ENCODE data around the gene PCOLCE2. TPM values are rescaled to one million over a fixed set of nuclear protein-coding genes. Genes with fewer than 3 reads are reported as not detected.

The PCOLCE2 gene
- total RNA-seq, 1 donor from 2014 or later = 3.8 TPM

GRCh38 chr3:142815803-142816202 is 73.1 kb downstream of the PCOLCE2 start:
- no peak for TF ChIP-seq CTCF (IDR thresholded peaks at IDR 0.05)
- H3K36me3 Mint-ChIP-seq (ENCODE audit: unreplicated experiment) = no peaks in the 10 kb centered on the region
- no peak overlapping the region for H3K4me3 Mint-ChIP-seq (ENCODE audit: unreplicated experiment)
- no peak for DNase-seq (ENCODE audit: extremely low spot score, unreplicated experiment)
- H3K9me3 Mint-ChIP-seq (ENCODE audit: unreplicated experiment) = no peaks in the 10 kb centered on the region
- no peak overlapping the region for H3K27ac Mint-ChIP-seq (ENCODE audit: unreplicated experiment)
- H3K27me3 Mint-ChIP-seq (ENCODE audit: unreplicated experiment) = peaks cover 2% of the 10 kb centered on the region
- no peaks in the 10 kb centered on the region for H3K4me1 Mint-ChIP-seq (ENCODE audit: unreplicated experiment)

DNA sequence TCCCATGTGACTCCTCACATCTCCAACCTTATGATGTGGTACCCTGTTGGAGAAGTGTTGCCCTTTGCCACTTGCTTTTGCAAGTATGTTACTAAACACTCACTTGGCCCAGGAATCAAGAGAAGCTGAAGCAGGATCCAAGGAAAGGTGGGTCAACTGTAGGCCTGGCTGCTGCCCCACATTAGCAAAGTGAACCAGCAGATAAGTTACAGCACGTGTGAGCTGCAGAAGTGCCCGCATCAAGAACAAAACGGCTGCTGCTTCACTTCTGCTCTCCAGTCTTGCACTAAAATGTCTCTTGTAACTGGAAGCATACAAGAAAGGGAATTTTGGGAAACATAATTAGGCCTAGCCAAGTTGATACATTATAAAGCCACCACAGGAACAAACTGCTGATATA is 79.6 kb downstream of the PCOLCE2 start:
- Mint-ChIP-seq H3K27ac (ENCODE audit: unreplicated experiment) (no peak overlapping the region), H3K9me3 (ENCODE audit: unreplicated experiment) (no peaks in the 10 kb centered on the region), H3K4me3 (ENCODE audit: unreplicated experiment) (no peak overlapping the region), H3K27me3 (ENCODE audit: unreplicated experiment) (no peaks in the 10 kb centered on the region), H3K4me1 (ENCODE audit: unreplicated experiment) (no peaks in the 10 kb centered on the region), H3K36me3 (ENCODE audit: unreplicated experiment) (peaks cover 6% of the 10 kb centered on the region)
- DNase-seq (ENCODE audit: extremely low spot score, unreplicated experiment) = no peak
- no peak for TF ChIP-seq CTCF (IDR thresholded peaks at IDR 0.05)

DNA sequence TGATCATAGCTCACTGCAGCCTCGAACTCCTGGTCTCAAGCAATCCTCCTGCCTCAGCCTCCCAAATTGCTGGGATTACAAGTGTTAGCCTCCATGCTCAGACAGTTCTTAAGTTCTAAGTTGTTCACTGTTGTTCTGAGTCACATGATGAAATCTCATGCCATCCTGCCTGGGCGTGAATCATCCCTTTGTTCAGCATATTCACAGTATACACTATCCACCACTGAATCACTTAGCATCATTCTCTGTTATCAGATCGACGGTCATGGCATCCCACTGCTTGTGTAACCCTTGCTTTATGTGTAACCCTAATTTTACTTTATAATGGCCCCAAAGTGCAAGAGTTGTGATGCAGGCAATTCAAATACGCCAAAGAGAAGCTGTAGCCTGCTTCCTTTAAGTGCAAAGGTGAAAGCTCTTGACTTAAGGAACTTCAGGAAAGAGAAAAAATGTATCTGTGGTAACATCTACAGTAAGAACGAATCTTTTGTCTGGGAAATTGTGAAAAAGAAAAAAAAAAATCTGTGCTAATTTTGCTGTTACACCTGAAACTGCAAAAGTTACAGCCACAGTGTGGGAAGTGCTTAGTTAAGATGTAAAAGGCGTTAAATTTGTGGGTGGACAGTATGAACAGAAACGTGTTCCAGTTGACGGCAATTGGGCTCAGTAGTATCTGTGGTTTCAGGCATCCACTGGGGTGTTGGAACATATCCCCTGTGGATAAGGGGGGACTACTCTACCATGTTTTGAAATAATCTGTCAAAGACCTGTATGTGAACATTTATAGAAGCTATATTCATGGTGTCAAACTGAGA is 80.6 kb downstream of the PCOLCE2 start:
- H3K4me3 Mint-ChIP-seq (ENCODE audit: unreplicated experiment) = no peak overlapping the region
- DNase-seq (ENCODE audit: extremely low spot score, unreplicated experiment) = no peak
- H3K27ac Mint-ChIP-seq (ENCODE audit: unreplicated experiment) = no peak overlapping the region
- no peaks in the 10 kb centered on the region for H3K4me1 Mint-ChIP-seq (ENCODE audit: unreplicated experiment)
- no peaks in the 10 kb centered on the region for H3K27me3 Mint-ChIP-seq (ENCODE audit: unreplicated experiment)
- no peaks in the 10 kb centered on the region for H3K9me3 Mint-ChIP-seq (ENCODE audit: unreplicated experiment)
- no peak for TF ChIP-seq CTCF (IDR thresholded peaks at IDR 0.05)
- H3K36me3 Mint-ChIP-seq (ENCODE audit: unreplicated experiment) = peaks cover 9% of the 10 kb centered on the region

DNA sequence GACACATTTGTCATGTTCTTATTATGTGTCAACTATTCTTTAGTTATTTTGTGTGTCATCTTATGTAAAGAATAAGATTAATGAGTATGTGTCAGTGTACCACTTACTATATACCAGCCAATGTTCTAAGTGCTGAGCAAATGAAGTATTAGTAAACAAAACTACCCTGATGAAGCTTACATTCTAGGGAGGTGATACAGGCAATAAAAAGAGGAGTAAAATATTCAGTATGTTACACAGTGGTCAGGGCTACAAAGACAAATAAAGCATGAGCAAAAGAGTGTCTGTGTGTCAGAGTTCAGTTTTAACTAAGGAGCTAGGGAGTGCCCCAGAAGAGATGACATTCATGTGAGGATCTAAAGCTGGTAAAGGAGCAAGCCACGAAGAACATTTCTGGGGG is 86.0 kb downstream of the PCOLCE2 start:
- Mint-ChIP-seq H3K4me3 (ENCODE audit: unreplicated experiment) (no peak overlapping the region), H3K9me3 (ENCODE audit: unreplicated experiment) (no peaks in the 10 kb centered on the region), H3K27me3 (ENCODE audit: unreplicated experiment) (no peaks in the 10 kb centered on the region), H3K27ac (ENCODE audit: unreplicated experiment) (no peak overlapping the region), H3K36me3 (ENCODE audit: unreplicated experiment) (peaks cover 17% of the 10 kb centered on the region), H3K4me1 (ENCODE audit: unreplicated experiment) (no peaks in the 10 kb centered on the region)
- TF ChIP-seq CTCF (IDR thresholded peaks at IDR 0.05) = no peak
- no peak for DNase-seq (ENCODE audit: extremely low spot score, unreplicated experiment)

- H3K27ac Mint-ChIP-seq (ENCODE audit: unreplicated experiment) = no peak overlapping the region
- peaks cover 15% of the 10 kb centered on the region for H3K36me3 Mint-ChIP-seq (ENCODE audit: unreplicated experiment)
- H3K9me3 Mint-ChIP-seq (ENCODE audit: unreplicated experiment) = no peaks in the 10 kb centered on the region
Measured at GRCh38 chr3:142801746-142802145, 87.1 kb downstream of the PCOLCE2 start.

More at GRCh38 chr3:142801746-142802145, 87.1 kb downstream of the PCOLCE2 start:
- DNase-seq (ENCODE audit: extremely low spot score, unreplicated experiment) = no peak
- Mint-ChIP-seq H3K4me3 (ENCODE audit: unreplicated experiment) (no peak overlapping the region), H3K27me3 (ENCODE audit: unreplicated experiment) (no peaks in the 10 kb centered on the region), H3K4me1 (ENCODE audit: unreplicated experiment) (no peaks in the 10 kb centered on the region)
- TF ChIP-seq CTCF (IDR thresholded peaks at IDR 0.05) = no peak

Measured in osteocyte (in vitro differentiated cells).